ENCODE data around the gene GRM4. TPM values are rescaled to one million over a fixed set of nuclear protein-coding genes. Genes with fewer than 3 reads are reported as not detected.

The GRM4 gene
- total RNA-seq, 1 experiment from 2014 or later: 0.41 TPM

DNA sequence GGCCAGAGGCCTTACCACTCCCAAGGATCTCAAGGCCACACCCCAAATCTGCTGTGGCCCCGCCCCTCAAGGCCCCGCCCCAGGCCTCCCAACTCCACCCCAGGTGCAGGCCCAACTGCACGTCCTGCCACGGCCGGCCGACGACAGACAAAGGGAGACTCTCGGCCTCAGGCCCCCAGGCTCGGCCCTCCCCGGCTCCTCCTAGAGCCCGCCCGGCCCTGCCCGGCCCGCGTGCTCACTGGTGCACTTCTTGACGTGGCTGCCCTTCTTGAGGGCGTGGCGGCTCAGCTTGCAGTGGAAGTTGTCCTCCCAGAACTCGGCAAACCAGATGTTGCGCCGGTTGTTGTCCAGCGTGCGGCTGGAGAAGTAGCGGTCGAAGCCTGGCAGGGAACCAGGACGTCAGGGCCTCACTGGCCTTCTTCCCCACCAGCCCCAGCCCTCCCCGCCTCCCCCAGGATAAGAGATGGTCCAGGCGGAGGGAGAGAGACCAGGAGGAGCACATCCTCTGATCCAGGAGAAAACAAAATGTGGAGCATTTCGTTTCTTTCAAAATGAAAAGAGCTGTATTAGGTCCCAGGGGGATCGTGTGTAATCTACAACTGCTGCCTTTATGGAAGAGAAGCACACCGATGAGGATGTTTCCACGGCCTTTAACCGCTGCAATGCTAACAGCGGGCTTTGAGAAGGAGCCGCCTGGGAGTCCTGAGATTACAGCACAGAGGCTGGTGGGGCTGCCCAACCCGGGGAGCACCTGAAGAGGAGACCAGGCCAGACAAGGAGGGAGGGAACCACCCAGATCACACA lies 89.4 kb downstream of the GRM4 start:
- Histone ChIP-seq H3K27ac (ENCODE audit: low read depth, low read length, poor library complexity, severe bottlenecking) (no peak overlapping the region), H3K9me3 (ENCODE audit: low read depth, low read length, poor library complexity, severe bottlenecking) (no peaks in the 10 kb centered on the region), H3K27me3 (replicated peaks; ENCODE audit: insufficient read depth, low read depth, low read length, poor library complexity) (no peaks in the 10 kb centered on the region), H3K4me3 (ENCODE audit: low read depth, low read length, poor library complexity, severe bottlenecking) (no peak overlapping the region), H3K4me1 (ENCODE audit: insufficient read depth, low read length, poor library complexity, severe bottlenecking) (no peaks in the 10 kb centered on the region), H3K36me3 (ENCODE audit: insufficient read depth, low read length, poor library complexity, severe bottlenecking) (no peaks in the 10 kb centered on the region)
- no TSS peak for BruUV-seq (replicated peaks)
- TF ChIP-seq CTCF (conservative IDR thresholded peaks at IDR 0.05; ENCODE audit: low read depth, low read length) (no peak), EZH2 (IDR thresholded peaks at IDR 0.05; ENCODE audit: borderline replicate concordance, low read depth, low read length, poor library complexity, severe bottlenecking) (no peak)
- ChIA-PET POLR2A (ENCODE audit: low non-redundant PET) (no interaction called here), CTCF (no interaction called here)
- intact Hi-C loops (cut with micrococcal nuclease; ENCODE audit: unreplicated experiment): loop anchor here (10.0 kb wide), 1 partner anchor 312 kb away; the partner anchor contains the start of gene IP6K3
- DNase-seq (ENCODE audit: low spot score): no peak

- H3K36me3 ChIP-seq (ENCODE audit: insufficient read depth, low read length, poor library complexity, severe bottlenecking): no peaks in the 10 kb centered on the region
- no peak overlapping the region for H3K27ac ChIP-seq (ENCODE audit: low read depth, low read length, poor library complexity, severe bottlenecking)
- H3K4me3 ChIP-seq (ENCODE audit: low read depth, low read length, poor library complexity, severe bottlenecking): no peak overlapping the region
- no peaks in the 10 kb centered on the region for H3K9me3 ChIP-seq (ENCODE audit: low read depth, low read length, poor library complexity, severe bottlenecking)
- DNase-seq (ENCODE audit: low spot score): peak; percentile 83
- BruUV-seq (replicated peaks): no TSS peak
- no peaks in the 10 kb centered on the region for H3K27me3 ChIP-seq (replicated peaks; ENCODE audit: insufficient read depth, low read depth, low read length, poor library complexity)
- TF ChIP-seq CTCF (conservative IDR thresholded peaks at IDR 0.05; ENCODE audit: low read depth, low read length) (peak; percentile 93), EZH2 (IDR thresholded peaks at IDR 0.05; ENCODE audit: borderline replicate concordance, low read depth, low read length, poor library complexity, severe bottlenecking) (no peak)
- no peaks in the 10 kb centered on the region for H3K4me1 ChIP-seq (ENCODE audit: insufficient read depth, low read length, poor library complexity, severe bottlenecking)
- ChIA-PET POLR2A (ENCODE audit: low non-redundant PET) (no interaction called here), CTCF (interaction anchor here (0.5 to 1.8 kb wide), 20 partner anchors 9 to 468 kb away, joined by 3 to 12 read pairs (median 3); partner anchors contain the start of gene UQCC2)
- intact Hi-C loops (cut with micrococcal nuclease; ENCODE audit: unreplicated experiment): loop anchor here (1.0 to 10.0 kb wide), 2 partner anchors 99 to 311 kb away; partner anchors contain the start of gene IP6K3
Measured at GRCh38 chr6:34055223-34055933, 90.5 kb downstream of the GRM4 start.

DNA sequence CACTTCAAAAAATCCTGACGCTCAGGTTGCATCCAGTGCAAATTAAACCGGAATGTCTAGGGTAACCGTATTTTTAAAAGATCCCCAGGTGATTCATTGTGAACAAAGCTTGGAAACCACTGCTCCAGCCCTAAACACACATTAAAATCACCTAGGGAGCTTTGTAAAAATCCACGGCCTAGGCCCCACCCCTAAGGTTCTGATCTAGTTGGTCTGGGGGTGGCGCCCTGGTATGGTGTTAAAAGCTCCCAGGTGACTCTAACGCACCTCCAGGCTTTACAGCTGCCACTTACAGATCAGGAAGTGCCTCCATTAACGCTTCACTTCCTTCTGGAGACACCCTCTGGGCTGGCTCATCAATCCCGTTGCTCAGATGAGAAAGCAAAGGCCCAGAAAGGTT lies 92.2 kb downstream of the GRM4 start:
- Histone ChIP-seq H3K27ac (ENCODE audit: low read depth, low read length, poor library complexity, severe bottlenecking) (no peak overlapping the region), H3K36me3 (ENCODE audit: insufficient read depth, low read length, poor library complexity, severe bottlenecking) (no peaks in the 10 kb centered on the region), H3K4me1 (ENCODE audit: insufficient read depth, low read length, poor library complexity, severe bottlenecking) (no peaks in the 10 kb centered on the region), H3K27me3 (replicated peaks; ENCODE audit: insufficient read depth, low read depth, low read length, poor library complexity) (no peaks in the 10 kb centered on the region), H3K9me3 (ENCODE audit: low read depth, low read length, poor library complexity, severe bottlenecking) (no peaks in the 10 kb centered on the region), H3K4me3 (ENCODE audit: low read depth, low read length, poor library complexity, severe bottlenecking) (no peak overlapping the region)
- intact Hi-C loops (cut with micrococcal nuclease; ENCODE audit: unreplicated experiment): loop anchor here (10.0 kb wide), 1 partner anchor 309 kb away; the partner anchor contains the start of gene IP6K3
- ChIA-PET CTCF (interaction anchor here (0.6 kb wide), 2 partner anchors 101 to 254 kb away, joined by 4 to 5 read pairs; no protein-coding TSS in a partner anchor), POLR2A (ENCODE audit: low non-redundant PET) (no interaction called here)
- no peak for TF ChIP-seq EZH2 (IDR thresholded peaks at IDR 0.05; ENCODE audit: borderline replicate concordance, low read depth, low read length, poor library complexity, severe bottlenecking)
- TF ChIP-seq CTCF (conservative IDR thresholded peaks at IDR 0.05; ENCODE audit: low read depth, low read length): no peak
- no TSS peak for BruUV-seq (replicated peaks)
- DNase-seq (ENCODE audit: low spot score): no peak
